B cell (primary cell): Measurements from ENCODE around the gene SLC26A1. TPM values are rescaled to one million over a fixed set of nuclear protein-coding genes. Genes with fewer than 3 reads are reported as not detected.

ENCODE experiments used
- ATAC-seq: fragments of 200-7000 bp; cut with Tn5 transposase; one replicate; pipeline ENCODE4 v1.10.0; 2021; ENCODE audit warnings: low read depth, mild to moderate bottlenecking, moderate number of reproducible peaks, moderate library complexity
- CTCF ChIA-PET: fragments of 350-600 bp; sonication (Branson Sonifier 250); formaldehyde crosslinking; loops from one replicate; lab custom pipeline; 2021; ENCODE audit warnings: antibody characterized with exemption, inconsistent platforms; lab: Charles Lee
- POLR2A ChIA-PET: fragments of 350-600 bp; sonication (Branson Sonifier 250); formaldehyde crosslinking; loops from one replicate; lab custom pipeline; 2021; ENCODE audit warnings: antibody characterized with exemption; lab: Charles Lee
- DNase-seq: peaks from one replicate; pipeline ENCODE4 v3.0.0; 2013
- H2AFZ ChIP-seq: 2 replicates; pipeline ENCODE4 v1.6.1; 2012; ENCODE audit warnings: mild to moderate bottlenecking, low read depth, low read length; ENCODE audit not compliant: insufficient read depth, poor library complexity, severe bottlenecking
- H3K27ac ChIP-seq, 2 donors: 1 replicate in 1 of 2; 2 replicates in 1 of 2; pipeline ENCODE4 v1.5.1; 2012 to 2013; ENCODE audit warnings: low read length in 2 of 2, mild to moderate bottlenecking in 2 of 2, moderate library complexity in 1 of 2
- H3K27me3 ChIP-seq, 4 experiments: fragments of 200-600 bp in 1 of 4; sonication (generic) in 1 of 4; replicated peaks in 1 of 4; 1 replicate in 2 of 4; 2 replicates in 2 of 4; pipeline versions ENCODE4 v1.6.1 to v1.7.0; 2013 to 2016; ENCODE audit warnings: low read length in 3 of 4, mild to moderate bottlenecking in 2 of 4, mixed read lengths in 1 of 4, moderate library complexity in 1 of 4; ENCODE audit not compliant: insufficient read depth in 4 of 4, control insufficient read depth in 3 of 4; ENCODE audit errors: control extremely low read depth in 1 of 4
- H3K36me3 ChIP-seq, 2 experiments: replicated peaks in 1 of 2; 1 replicate in 1 of 2; 2 replicates in 1 of 2; pipeline versions ENCODE4 v1.6.1 to v1.7.1; 2013; ENCODE audit warnings: low read length in 1 of 2; ENCODE audit not compliant: insufficient read depth in 2 of 2, control insufficient read depth in 1 of 2; ENCODE audit errors: control extremely low read depth in 1 of 2, extremely low read depth in 1 of 2
- H3K4me1 ChIP-seq, 2 donors: fragments of 200-600 bp in 1 of 2; sonication (generic) in 1 of 2; 1 replicate in 1 of 2; 2 replicates in 1 of 2; pipeline versions ENCODE4 v1.5.1 to v1.6.1; 2013 to 2017; ENCODE audit warnings: low read length in 2 of 2; ENCODE audit not compliant: control insufficient read depth in 2 of 2, insufficient read depth in 2 of 2
- H3K4me2 ChIP-seq: replicated peaks from 2 replicates; pipeline ENCODE3; 2012; ENCODE audit warnings: mild to moderate bottlenecking, low read depth, low read length; ENCODE audit not compliant: poor library complexity, severe bottlenecking
- H3K4me3 ChIP-seq, 5 experiments: fragments of 200-600 bp in 1 of 5; sonication (generic) in 1 of 5; 1 replicate in 3 of 5; 2 replicates in 2 of 5; pipeline versions ENCODE4 v1.5.1 to v1.7.0; 2011 to 2016; ENCODE audit warnings: low read length in 4 of 5, mild to moderate bottlenecking in 4 of 5, low read depth in 2 of 5, control low read depth in 1 of 5, moderate library complexity in 1 of 5; ENCODE audit not compliant: insufficient read depth in 1 of 5; ENCODE audit errors: control extremely low read depth in 1 of 5, extremely low read depth in 1 of 5
- H3K79me2 ChIP-seq: fragments of 200-600 bp; sonication (generic); one replicate; pipeline ENCODE4 v1.6.0; 2016; ENCODE audit warnings: low read length; ENCODE audit not compliant: control insufficient read depth, insufficient read depth
- H3K9ac ChIP-seq: fragments of 200-600 bp; sonication (generic); 2 replicates; pipeline ENCODE4 v1.6.1; 2017; ENCODE audit warnings: mild to moderate bottlenecking, low read length, moderate library complexity
- H3K9me3 ChIP-seq, 3 donors: one replicate each; pipeline versions ENCODE4 v1.6.1 to v1.7.1; 2013; ENCODE audit warnings: low read length in 2 of 3; ENCODE audit not compliant: control insufficient read depth in 2 of 3, insufficient read depth in 1 of 3; ENCODE audit errors: control extremely low read depth in 1 of 3
- H4K20me1 ChIP-seq: 2 replicates; pipeline ENCODE4 v1.6.0; 2012; ENCODE audit warnings: mild to moderate bottlenecking, low read length; ENCODE audit not compliant: insufficient read depth, control insufficient read depth, poor library complexity, severe bottlenecking
- H3K27ac Mint-ChIP-seq: one replicate; pipeline ENCODE4 v1.8.0; 2021; ENCODE audit warnings: mixed read lengths
- H3K27me3 Mint-ChIP-seq: one replicate; pipeline ENCODE4 v1.8.0; 2021; ENCODE audit warnings: mixed read lengths
- H3K4me1 Mint-ChIP-seq: one replicate; pipeline ENCODE4 v1.8.0; 2021; ENCODE audit warnings: mixed read lengths
- H3K4me3 Mint-ChIP-seq: one replicate; pipeline ENCODE4 v1.8.0; 2021; ENCODE audit warnings: mixed read lengths
- H3K9me3 Mint-ChIP-seq: one replicate; pipeline ENCODE4 v1.8.0; 2022; ENCODE audit warnings: mixed read lengths; ENCODE audit not compliant: insufficient read depth
- CTCF ChIP-seq: fragments of 200-600 bp; IDR thresholded peaks from one replicate; pipeline ENCODE4 v1.8.0; 2022; ENCODE audit warnings: antibody characterized with exemption, mild to moderate bottlenecking
- EZH2 ChIP-seq: IDR thresholded peaks from 2 replicates; pipeline ENCODE4 v1.6.1; 2012; ENCODE audit warnings: borderline replicate concordance, low read depth, mild to moderate bottlenecking, moderate library complexity, low read length; ENCODE audit not compliant: insufficient read depth, poor library complexity, severe bottlenecking
- WGBS: methylation state at CpG from one replicate; pipeline ENCODE4 v1.1.5; 2013; ENCODE audit warnings: missing lambda C conversion rate; ENCODE audit not compliant: insufficient coverage; 5-methylcytosine and 5-hydroxymethylcytosine counted together
- intact Hi-C: fragments of 100-400 bp; cut with micrococcal nuclease; formaldehyde crosslinking; loops from one replicate; pipeline ENCODE4 v1.10.0; 2022
- polyA plus RNA-seq: library from polyadenylated mRNA; depleted of rRNA; stranded (reverse); fragments of >200 nt; gene quantifications from 2 replicates; pipeline ENCODE4 v1.2.3, GENCODE V29; 2012
- total RNA-seq, 2 donors: library from RNA; stranded (reverse); fragments of 120-200 nt in 1 of 2; gene quantifications; 1 replicate in 1 of 2; 2 replicates in 1 of 2; pipeline versions ENCODE4 v1.2.3 to v1.2.4, GENCODE V29; 2013 to 2022

The SLC26A1 gene
- total and polyA plus RNA-seq, 2 donors (not counting 1 experiment from before 2014, with no cell fraction given) = 0.03 to 1.1 TPM

GRCh38 chr4:998096-998691, 5.0 kb upstream of the SLC26A1 start:
- TF ChIP-seq EZH2 (no peak), CTCF (no peak)
- H4K20me1 ChIP-seq = peaks cover 8% of the 10 kb centered on the region
- peak overlapping the region; percentile 72 for H3K4me2 ChIP-seq
- H3K9me3 ChIP-seq = peaks cover 0 to 35% (median 0%) of the 10 kb centered on the region in 3 donors
- no peak overlapping the region for H3K4me3 ChIP-seq
- intact Hi-C loops = no loop called here
- no peak overlapping the region for H3K9ac ChIP-seq
- ChIA-PET CTCF (interaction anchor here (1.0 to 1.5 kb wide), 2 partner anchors 11 to 255 kb away, joined by 4 to 5 read pairs; partner anchors contain the start of gene IDUA), POLR2A (interaction anchor here (0.6 kb wide), 1 partner anchor 131 kb away, joined by 3 read pairs; no protein-coding TSS in a partner anchor)
- Mint-ChIP-seq H3K9me3 (no peaks in the 10 kb centered on the region), H3K27ac (no peak overlapping the region), H3K4me1 (peaks cover 29% of the 10 kb centered on the region), H3K4me3 (peak overlapping the region; percentile 44), H3K27me3 (peaks cover 13% of the 10 kb centered on the region)
- ATAC-seq = no peak
- H3K27ac ChIP-seq = no peak overlapping the region
- no peaks in the 10 kb centered on the region for H3K36me3 ChIP-seq
- peaks cover 0 to 55% (median 22%) of the 10 kb centered on the region in 4 experiments for H3K27me3 ChIP-seq
- H2AFZ ChIP-seq = no peak overlapping the region
- no peaks in the 10 kb centered on the region for H3K79me2 ChIP-seq
- H3K4me1 ChIP-seq = peaks cover 30 to 33% of the 10 kb centered on the region in 2 donors
- no peak for DNase-seq
- WGBS = 50% methylated on average over 11 of the region's 12 CpGs

- ATAC-seq (peak; percentile 54), DNase-seq (no peak)
- H3K9me3 ChIP-seq = peaks cover 0 to 35% (median 0%) of the 10 kb centered on the region in 3 donors
- H4K20me1 ChIP-seq = peaks cover 8% of the 10 kb centered on the region
- Mint-ChIP-seq H3K27ac (no peak overlapping the region), H3K4me1 (peaks cover 30% of the 10 kb centered on the region), H3K4me3 (peak overlapping the region; percentile 44), H3K27me3 (peaks cover 13% of the 10 kb centered on the region), H3K9me3 (no peaks in the 10 kb centered on the region)
- no peak for TF ChIP-seq EZH2
- no peak for TF ChIP-seq CTCF
- peaks cover 29 to 30% of the 10 kb centered on the region in 2 donors for H3K4me1 ChIP-seq
- H3K9ac ChIP-seq = no peak overlapping the region
- H3K36me3 ChIP-seq = no peaks in the 10 kb centered on the region
- H3K27me3 ChIP-seq = peaks cover 0 to 55% (median 22%) of the 10 kb centered on the region in 4 experiments
- CTCF ChIA-PET = interaction anchor here (1.0 kb wide), 1 partner anchor 10 kb away, joined by 5 read pairs; the partner anchor contains the start of gene IDUA
- H3K4me3 ChIP-seq = peak overlapping the region in 1 of 5 experiments; percentile 11
- POLR2A ChIA-PET = interaction anchor here (0.6 kb wide), 1 partner anchor 132 kb away, joined by 3 read pairs; no protein-coding TSS in a partner anchor
- no peak overlapping the region for H2AFZ ChIP-seq
- 3% methylated on average over 65 of the region's 68 CpGs for WGBS
- intact Hi-C loops = no loop called here
- H3K27ac ChIP-seq = no peak overlapping the region
- H3K4me2 ChIP-seq = peak overlapping the region; percentile 72
- H3K79me2 ChIP-seq = no peaks in the 10 kb centered on the region
These were observed 4.3 kb upstream of the SLC26A1 start for GRCh38 chr4:997375-998071.
